ENCODE results near the gene RAP1GAP2. TPM values are rescaled to one million over a fixed set of nuclear protein-coding genes. Genes with fewer than 3 reads are reported as not detected.

Gene RAP1GAP2
- total and polyA plus RNA-seq, 10 donors, result 1.2 to 32.7 (median 14.1) TPM

DNA sequence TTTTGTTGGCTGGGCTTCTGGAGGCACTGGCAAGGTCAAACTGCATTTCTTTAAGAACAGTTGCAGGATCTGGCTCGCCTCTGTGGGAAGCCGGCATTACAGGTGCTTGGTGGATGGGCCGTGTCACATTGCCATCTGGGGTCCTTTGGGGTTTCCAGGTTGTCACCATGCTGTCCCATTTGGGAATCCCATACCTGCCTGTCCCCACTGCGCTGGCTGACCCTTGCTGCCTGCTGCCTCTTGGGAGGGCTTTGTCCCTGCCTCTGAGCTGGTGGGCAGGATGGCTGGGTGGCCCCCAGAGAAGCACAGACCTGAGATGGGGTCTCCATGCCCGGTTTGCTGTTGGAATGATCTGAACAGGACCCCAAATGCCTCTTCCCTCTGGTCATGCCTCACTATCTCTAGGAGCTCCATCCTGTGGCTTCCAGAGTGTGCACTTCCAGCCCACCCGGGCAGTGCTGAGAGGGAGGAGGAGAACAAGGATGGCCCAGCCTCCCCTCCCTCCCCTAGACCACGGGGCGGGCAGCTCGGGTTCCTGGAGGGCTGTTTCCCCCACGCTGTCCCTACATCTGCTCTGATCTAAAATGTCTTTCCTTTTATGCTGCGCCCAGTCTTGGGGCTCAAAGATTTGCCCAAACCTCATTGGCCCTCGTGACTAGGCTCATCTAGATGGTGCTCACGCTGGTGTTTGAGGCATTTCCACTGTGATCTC lies 239.2 kb downstream of the RAP1GAP2 start:
- Histone ChIP-seq H3K4me3 (no peak overlapping the region), H3K4me1 (peaks cover 0 to 21% (median 0%) of the 10 kb centered on the region in 6 donors), H3K36me3 (peaks cover 0 to 35% (median 0%) of the 10 kb centered on the region in 6 donors), H3K27me3 (replicated peaks in 1 of 7) (peaks cover 0 to 33% (median 0%) of the 10 kb centered on the region in 7 donors), H3K9me3 (no peaks in the 10 kb centered on the region), H3K27ac (no peak overlapping the region)
- TF ChIP-seq, protein P1, sequence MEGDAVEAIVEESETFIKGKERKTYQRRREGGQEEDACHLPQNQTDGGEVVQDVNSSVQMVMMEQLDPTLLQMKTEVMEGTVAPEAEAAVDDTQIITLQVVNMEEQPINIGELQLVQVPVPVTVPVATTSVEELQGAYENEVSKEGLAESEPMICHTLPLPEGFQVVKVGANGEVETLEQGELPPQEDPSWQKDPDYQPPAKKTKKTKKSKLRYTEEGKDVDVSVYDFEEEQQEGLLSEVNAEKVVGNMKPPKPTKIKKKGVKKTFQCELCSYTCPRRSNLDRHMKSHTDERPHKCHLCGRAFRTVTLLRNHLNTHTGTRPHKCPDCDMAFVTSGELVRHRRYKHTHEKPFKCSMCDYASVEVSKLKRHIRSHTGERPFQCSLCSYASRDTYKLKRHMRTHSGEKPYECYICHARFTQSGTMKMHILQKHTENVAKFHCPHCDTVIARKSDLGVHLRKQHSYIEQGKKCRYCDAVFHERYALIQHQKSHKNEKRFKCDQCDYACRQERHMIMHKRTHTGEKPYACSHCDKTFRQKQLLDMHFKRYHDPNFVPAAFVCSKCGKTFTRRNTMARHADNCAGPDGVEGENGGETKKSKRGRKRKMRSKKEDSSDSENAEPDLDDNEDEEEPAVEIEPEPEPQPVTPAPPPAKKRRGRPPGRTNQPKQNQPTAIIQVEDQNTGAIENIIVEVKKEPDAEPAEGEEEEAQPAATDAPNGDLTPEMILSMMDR (IDR thresholded peaks at IDR 0.05 in 8 of 11, conservative IDR thresholded peaks at IDR 0.05 in 3 of 11), result no peak
- TF ChIP-seq POLR2A (IDR thresholded peaks at IDR 0.05) (no peak), POLR2AphosphoS5 (IDR thresholded peaks at IDR 0.05) (no peak)
- DNase-seq, result peak; percentile 55
- 57 to 80% (median 75%) methylated on average over 11 to 13 of the region's 13 CpGs for WGBS, 5 donors
- intact Hi-C loops (cut with DNase I; ENCODE audit: low total_unique reads), result no loop called here

DNA sequence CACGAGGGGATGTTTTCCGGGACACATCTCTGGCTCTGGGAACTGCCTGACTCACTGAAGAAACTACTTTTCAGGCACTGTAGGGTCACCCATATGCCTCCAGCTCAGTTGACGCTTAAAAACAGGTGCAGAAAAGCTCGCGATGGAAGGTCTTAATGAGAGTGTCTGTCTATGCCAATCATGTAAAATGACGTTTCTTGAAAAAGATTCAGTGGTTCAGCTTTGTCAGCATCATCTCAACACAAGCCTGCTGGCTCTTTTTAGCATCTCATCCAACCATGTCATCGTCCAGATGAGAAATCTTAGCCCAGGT lies 239.7 kb downstream of the RAP1GAP2 start:
- no peaks in the 10 kb centered on the region for H3K9me3 ChIP-seq
- intact Hi-C loops (cut with DNase I; ENCODE audit: low total_unique reads), result no loop called here
- TF ChIP-seq, protein P1 (IDR thresholded peaks at IDR 0.05 in 8 of 11, conservative IDR thresholded peaks at IDR 0.05 in 3 of 11), result no peak
- TF ChIP-seq POLR2A (IDR thresholded peaks at IDR 0.05), result no peak
- TF ChIP-seq POLR2AphosphoS5 (IDR thresholded peaks at IDR 0.05), result no peak
- peaks cover 0 to 16% (median 0%) of the 10 kb centered on the region in 6 donors for H3K4me1 ChIP-seq
- H3K4me3 ChIP-seq, result no peak overlapping the region
- no peak overlapping the region for H3K27ac ChIP-seq
- WGBS, 5 donors, result 82 to 90% (median 87%) methylated on average over 7 of the region's 7 CpGs
- H3K27me3 ChIP-seq (replicated peaks in 1 of 7), result peaks cover 0 to 38% (median 0%) of the 10 kb centered on the region in 7 donors
- DNase-seq, result no peak
- peaks cover 0 to 30% (median 0%) of the 10 kb centered on the region in 6 donors for H3K36me3 ChIP-seq

DNA sequence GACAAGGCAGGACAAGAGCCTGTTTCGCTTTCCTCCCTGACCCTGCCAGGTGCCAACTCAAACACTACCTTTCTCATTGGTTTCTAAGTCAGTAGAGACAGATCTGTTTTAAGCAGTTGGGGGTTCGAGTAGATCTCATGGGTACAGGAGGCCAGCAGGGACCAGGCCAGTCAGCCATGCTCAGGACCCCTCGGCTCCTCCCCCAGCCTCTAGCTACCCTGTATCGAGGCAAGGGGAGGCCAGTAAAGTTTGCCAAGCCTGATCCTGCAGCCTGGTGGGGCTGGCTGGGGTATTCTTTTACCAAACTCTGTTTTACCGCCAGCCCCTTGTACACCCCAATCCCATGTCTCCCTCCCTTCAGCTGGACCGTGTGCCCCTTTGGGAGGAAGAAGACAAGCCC lies 240.6 kb downstream of the RAP1GAP2 start:
- Histone ChIP-seq H3K9me3 (no peaks in the 10 kb centered on the region), H3K4me1 (peaks cover 0 to 15% (median 0%) of the 10 kb centered on the region in 6 donors), H3K27ac (no peak overlapping the region), H3K4me3 (no peak overlapping the region), H3K36me3 (peaks cover 0 to 27% (median 0%) of the 10 kb centered on the region in 6 donors), H3K27me3 (replicated peaks in 1 of 7) (peaks cover 0 to 46% (median 0%) of the 10 kb centered on the region in 7 donors)
- 79 to 92% (median 85%) methylated on average over 6 of the region's 6 CpGs for WGBS, 5 donors
- TF ChIP-seq POLR2A (IDR thresholded peaks at IDR 0.05) (no peak), POLR2AphosphoS5 (IDR thresholded peaks at IDR 0.05) (no peak)
- TF ChIP-seq, protein P1 (IDR thresholded peaks at IDR 0.05 in 8 of 11, conservative IDR thresholded peaks at IDR 0.05 in 3 of 11), result no peak
- intact Hi-C loops (cut with DNase I; ENCODE audit: low total_unique reads), result no loop called here
- peak; percentile 27 for DNase-seq

DNA sequence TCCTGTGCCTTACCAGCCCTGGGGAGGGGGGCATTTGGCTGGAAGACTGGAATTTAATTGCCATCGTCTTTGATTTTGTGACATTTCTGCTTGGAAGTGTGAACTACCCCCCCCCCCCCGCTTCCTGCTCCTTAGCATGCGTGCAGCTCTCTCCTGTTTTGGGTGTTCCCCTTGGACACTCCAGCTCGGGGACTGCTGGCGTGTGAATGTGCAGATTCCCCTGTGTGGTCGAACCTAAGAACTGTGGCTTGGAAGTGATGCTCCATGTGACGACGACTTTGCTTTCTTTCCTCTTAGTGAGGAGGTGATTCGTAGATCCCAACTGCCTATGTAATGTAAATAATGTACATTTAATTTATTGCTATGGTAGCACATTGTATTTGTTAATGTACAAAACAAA lies 241.0 kb downstream of the RAP1GAP2 start:
- intact Hi-C loops (cut with DNase I; ENCODE audit: low total_unique reads), result no loop called here
- H3K4me1 ChIP-seq, result peaks cover 0 to 15% (median 0%) of the 10 kb centered on the region in 6 donors

More for the DNA sequence above, 241.0 kb downstream of the RAP1GAP2 start:
- 76 to 83% (median 80%) methylated on average over 9 of the region's 9 CpGs for WGBS, 5 donors
- H3K27ac ChIP-seq, result no peak overlapping the region
- no peak for TF ChIP-seq POLR2A (IDR thresholded peaks at IDR 0.05)
- TF ChIP-seq, protein P1 (IDR thresholded peaks at IDR 0.05 in 8 of 11, conservative IDR thresholded peaks at IDR 0.05 in 3 of 11), result no peak
- TF ChIP-seq POLR2AphosphoS5 (IDR thresholded peaks at IDR 0.05), result no peak
- peaks cover 0 to 50% (median 0%) of the 10 kb centered on the region in 7 donors for H3K27me3 ChIP-seq (replicated peaks in 1 of 7)
- no peak overlapping the region for H3K4me3 ChIP-seq
- no peaks in the 10 kb centered on the region for H3K9me3 ChIP-seq
- DNase-seq, result no peak
- H3K36me3 ChIP-seq, result peaks cover 0 to 25% (median 0%) of the 10 kb centered on the region in 6 donors

Data from spleen (tissue), 11 donors.